ENCODE measurements around the gene TMEM120A. TPM values are rescaled to one million over a fixed set of nuclear protein-coding genes. Genes with fewer than 3 reads are reported as not detected.

TMEM120A gene
- total RNA-seq, 1 experiment from 2014 or later = 71.0 TPM

- H3K27me3 ChIP-seq (ENCODE audit: control insufficient read depth, insufficient read depth, low read length) = no peaks in the 10 kb centered on the region
- no peaks in the 10 kb centered on the region for H3K36me3 ChIP-seq (ENCODE audit: control insufficient read depth, insufficient read depth, low read length)
- POLR2A ChIA-PET = no interaction called here
- DNase-seq (ENCODE audit: low read depth, low spot score) (no peak), ATAC-seq (no peak)
- intact Hi-C loops (cut with micrococcal nuclease; ENCODE audit: unreplicated experiment) (loop anchor here (10.0 kb wide), 1 partner anchor 122 kb away; the partner anchor contains the start of gene RHBDD2), in situ Hi-C loops (cut with HindIII; ENCODE audit: low pct_unique_long_range_greater_than_20kb, low sequenced_read_pairs) (no loop called here)
- CTCF ChIA-PET = interaction anchor here (0.6 kb wide), 1 partner anchor 69 kb away, joined by 10 read pairs; no protein-coding TSS in a partner anchor
- TF ChIP-seq TCF7L2 (IDR thresholded peaks at IDR 0.05; ENCODE audit: low read depth, low read length) (no peak), CTCF (IDR thresholded peaks at IDR 0.05) (no peak), POLR2AphosphoS5 (IDR thresholded peaks at IDR 0.05; ENCODE audit: low read depth, low read length) (no peak), REST (IDR thresholded peaks at IDR 0.05; ENCODE audit: insufficient read depth in 1 of 2, low read depth in 2 of 2, low read length in 1 of 2) (no peak), SIN3A (IDR thresholded peaks at IDR 0.05; ENCODE audit: borderline replicate concordance, insufficient read depth, low read depth, low read length) (no peak)
- H3K9me3 ChIP-seq (ENCODE audit: control insufficient read depth, insufficient read depth, low read depth, low read length) = no peaks in the 10 kb centered on the region
- H3K27ac ChIP-seq (ENCODE audit: low read length) = no peak overlapping the region
- BruUV-seq (replicated peaks) = no TSS peak
- H3K4me3 ChIP-seq (ENCODE audit: low read depth in 2 of 2, low read length in 2 of 2) = no peak overlapping the region
- peaks cover 12% of the 10 kb centered on the region for H3K4me1 ChIP-seq (ENCODE audit: control insufficient read depth, insufficient read depth, low read length)
Observed at GRCh38 chr7:75996476-75996875, 2.1 kb upstream of the TMEM120A start.

GRCh38 chr7:75995996-75996395, 1.6 kb upstream of the TMEM120A start:
- ChIA-PET POLR2A (no interaction called here), CTCF (no interaction called here)
- BruUV-seq (replicated peaks) = no TSS peak
- TF ChIP-seq SIN3A (IDR thresholded peaks at IDR 0.05; ENCODE audit: borderline replicate concordance, insufficient read depth, low read depth, low read length) = no peak
- no peak for TF ChIP-seq POLR2AphosphoS5 (IDR thresholded peaks at IDR 0.05; ENCODE audit: low read depth, low read length)
- TF ChIP-seq TCF7L2 (IDR thresholded peaks at IDR 0.05; ENCODE audit: low read depth, low read length) = no peak
- no peak for TF ChIP-seq CTCF (IDR thresholded peaks at IDR 0.05)
- no peak for TF ChIP-seq REST (IDR thresholded peaks at IDR 0.05; ENCODE audit: insufficient read depth in 1 of 2, low read depth in 2 of 2, low read length in 1 of 2)
- no peak for ATAC-seq
- Histone ChIP-seq H3K4me3 (ENCODE audit: low read depth in 2 of 2, low read length in 2 of 2) (no peak overlapping the region), H3K27ac (ENCODE audit: low read length) (no peak overlapping the region), H3K36me3 (ENCODE audit: control insufficient read depth, insufficient read depth, low read length) (no peaks in the 10 kb centered on the region), H3K9me3 (ENCODE audit: control insufficient read depth, insufficient read depth, low read depth, low read length) (no peaks in the 10 kb centered on the region), H3K27me3 (ENCODE audit: control insufficient read depth, insufficient read depth, low read length) (no peaks in the 10 kb centered on the region), H3K4me1 (ENCODE audit: control insufficient read depth, insufficient read depth, low read length) (peaks cover 13% of the 10 kb centered on the region)
- in situ Hi-C loops (cut with HindIII; ENCODE audit: low pct_unique_long_range_greater_than_20kb, low sequenced_read_pairs) = no loop called here
- no peak for DNase-seq (ENCODE audit: low read depth, low spot score)
- intact Hi-C loops (cut with micrococcal nuclease; ENCODE audit: unreplicated experiment) = loop anchor here (10.0 kb wide), 1 partner anchor 121 kb away; the partner anchor contains the start of gene RHBDD2

All from Panc1 (cell line).